HEK293 (cell line): Measurements from ENCODE around the gene MON2.

Experiments
- CTCF ChIA-PET: fragments of 350-600 bp; formaldehyde crosslinking; extraction: SDS; loops from one replicate; lab custom pipeline; 2021; ENCODE audit warnings: antibody characterized with exemption; lab: Yijun Ruan, JAX
- POLR2A ChIA-PET: fragments of 300-600 bp; formaldehyde crosslinking; extraction: SDS; loops from one replicate; lab custom pipeline; 2020; ENCODE audit warnings: antibody characterized with exemption, inconsistent platforms; lab: Yijun Ruan, JAX
- H3K27ac ChIP-seq: fragments of 200-500 bp; sonication (Bioruptor generic); 2 replicates; pipeline ENCODE4 v1.5.1; 2014; ENCODE audit warnings: low read depth, low read length, control low read depth, inconsistent platforms; ENCODE audit errors: extremely low read depth
- H3K36me3 ChIP-seq, 2 experiments: fragments of 200-500 bp in 1 of 2; sonication (Bioruptor generic) in 1 of 2; 1 replicate in 1 of 2; 2 replicates in 1 of 2; pipeline ENCODE4 v1.5.1; 2014 to 2017; ENCODE audit warnings: inconsistent platforms in 2 of 2, low read length in 2 of 2; ENCODE audit not compliant: control insufficient read depth in 2 of 2, insufficient read depth in 1 of 2
- H3K4me1 ChIP-seq: fragments of 200-500 bp; sonication (Bioruptor generic); 2 replicates; pipeline ENCODE4 v1.5.1; 2014; ENCODE audit warnings: mild to moderate bottlenecking, low read length, inconsistent platforms; ENCODE audit not compliant: control insufficient read depth, insufficient read depth
- H3K4me3 ChIP-seq: 2 replicates; pipeline ENCODE4 v1.5.1; 2011; ENCODE audit warnings: low read depth, mild to moderate bottlenecking, control low read depth, low read length, moderate library complexity
- H3K9me3 ChIP-seq: fragments of 200-500 bp; sonication (Bioruptor generic); 2 replicates; pipeline ENCODE4 v1.5.1; 2014; ENCODE audit warnings: low read depth, low read length, inconsistent platforms; ENCODE audit not compliant: control insufficient read depth, insufficient read depth
- AEBP2 ChIP-seq: fragments of 450-650 bp; formaldehyde crosslinking; IDR thresholded peaks from 2 replicates; pipeline ENCODE4 v1.5.1; 2016; ENCODE audit warnings: missing biosample characterization, missing genetic modification characterization, borderline replicate concordance
- BCL11A ChIP-seq: fragments of 450-650 bp; formaldehyde crosslinking; IDR thresholded peaks from 2 replicates; pipeline ENCODE4 v1.5.1; 2016; ENCODE audit warnings: low read depth, missing biosample characterization, missing genetic modification characterization
- EGR2 ChIP-seq: fragments of 450-650 bp; formaldehyde crosslinking; IDR thresholded peaks from 2 replicates; pipeline ENCODE4 v1.5.1; 2016; ENCODE audit warnings: low read depth, missing biosample characterization, missing genetic modification characterization
- GLIS1 ChIP-seq: fragments of 450-650 bp; formaldehyde crosslinking; IDR thresholded peaks from 2 replicates; pipeline ENCODE4 v1.5.1; 2016; ENCODE audit warnings: missing biosample characterization, missing genetic modification characterization
- GLIS2 ChIP-seq: fragments of 450-650 bp; formaldehyde crosslinking; IDR thresholded peaks from 2 replicates; pipeline ENCODE4 v1.5.1; 2016; ENCODE audit warnings: missing biosample characterization, missing genetic modification characterization
- MEIS1 ChIP-seq: sonication (generic); formaldehyde crosslinking; IDR thresholded peaks from 2 replicates; pipeline ENCODE4 v1.8.1; 2022; ENCODE audit warnings: missing genetic modification reagents, mild to moderate bottlenecking, borderline replicate concordance
- MYNN ChIP-seq: fragments of 450-650 bp; formaldehyde crosslinking; IDR thresholded peaks from 2 replicates; pipeline ENCODE4 v1.5.1; 2016; ENCODE audit warnings: missing biosample characterization, missing genetic modification characterization, borderline replicate concordance
- SCRT1 ChIP-seq: fragments of 450-650 bp; formaldehyde crosslinking; IDR thresholded peaks from 2 replicates; pipeline ENCODE4 v1.5.1; 2016; ENCODE audit warnings: missing biosample characterization, missing genetic modification characterization, borderline replicate concordance
- ZBTB48 ChIP-seq: fragments of 450-650 bp; formaldehyde crosslinking; IDR thresholded peaks from 2 replicates; pipeline ENCODE4 v1.5.1; 2016; ENCODE audit warnings: missing biosample characterization, missing genetic modification characterization
- ZFP3 ChIP-seq: fragments of 450-650 bp; formaldehyde crosslinking; IDR thresholded peaks from 2 replicates; pipeline ENCODE4 v1.5.1; 2016; ENCODE audit warnings: low read depth, missing biosample characterization, missing genetic modification characterization
- ZNF140 ChIP-seq: fragments of 450-650 bp; formaldehyde crosslinking; IDR thresholded peaks from 2 replicates; pipeline ENCODE4 v1.5.1; 2016; ENCODE audit warnings: missing biosample characterization, missing genetic modification characterization
- ZNF214 ChIP-seq: fragments of 450-650 bp; formaldehyde crosslinking; IDR thresholded peaks from 2 replicates; pipeline ENCODE4 v1.5.1; 2017; ENCODE audit warnings: missing biosample characterization, mild to moderate bottlenecking, missing genetic modification characterization, borderline replicate concordance
- ZNF221 ChIP-seq: fragments of 450-650 bp; formaldehyde crosslinking; IDR thresholded peaks from 2 replicates; pipeline ENCODE4 v1.5.1; 2017; ENCODE audit warnings: missing biosample characterization, missing genetic modification characterization, borderline replicate concordance
- ZNF311 ChIP-seq: fragments of 450-650 bp; formaldehyde crosslinking; IDR thresholded peaks from 2 replicates; pipeline ENCODE4 v1.5.1; 2017; ENCODE audit warnings: missing biosample characterization, missing genetic modification characterization, borderline replicate concordance
- ZNF488 ChIP-seq: fragments of 450-650 bp; formaldehyde crosslinking; IDR thresholded peaks from 2 replicates; pipeline ENCODE4 v1.5.1; 2016; ENCODE audit warnings: missing biosample characterization, missing genetic modification characterization
- ZNF639 ChIP-seq: fragments of 450-650 bp; formaldehyde crosslinking; IDR thresholded peaks from 2 replicates; pipeline ENCODE4 v1.5.1; 2016; ENCODE audit warnings: missing biosample characterization, missing genetic modification characterization
- ZNF704 ChIP-seq: fragments of 450-650 bp; formaldehyde crosslinking; IDR thresholded peaks from 2 replicates; pipeline ENCODE4 v1.5.1; 2016; ENCODE audit warnings: missing biosample characterization, missing genetic modification characterization

Gene MON2

GRCh38 chr12:62613081-62613480 lies 146.5 kb downstream of the MON2 start (continued):
- TF ChIP-seq BCL11A (tag by site-specific recombination) = no peak
- TF ChIP-seq ZNF639 (tag by site-specific recombination) = no peak
- TF ChIP-seq, all 188 proteins: peak for 0

- Histone ChIP-seq H3K4me3 (no peak overlapping the region), H3K27ac (no peak overlapping the region)
- TF ChIP-seq EGR2 (tag by site-specific recombination) (peak; percentile 27; the same call in 1 of the 2 replicates), ZNF311 (tag by site-specific recombination) (no peak)
- TF ChIP-seq, all 188 proteins: peak for 1
- H3K9me3 ChIP-seq = no peaks in the 10 kb centered on the region
- ChIA-PET POLR2A (interaction anchor here (0.6 kb wide), 1 partner anchor 59 kb away, joined by 3 read pairs; no protein-coding TSS in a partner anchor), CTCF (interaction anchor here (0.7 to 1.1 kb wide), 2 partner anchors 80 to 450 kb away, joined by 3 to 4 read pairs; no protein-coding TSS in a partner anchor)
- no peaks in the 10 kb centered on the region for H3K36me3 ChIP-seq
- H3K4me1 ChIP-seq = no peaks in the 10 kb centered on the region; the same call in 1 of the 2 replicates
Observed at GRCh38 chr12:62618319-62618718, 151.7 kb downstream of the MON2 start.

- POLR2A ChIA-PET = no interaction called here
- Histone ChIP-seq H3K4me1 (no peaks in the 10 kb centered on the region; the same call in 1 of the 2 replicates), H3K9me3 (no peaks in the 10 kb centered on the region), H3K36me3 (no peaks in the 10 kb centered on the region), H3K4me3 (no peak overlapping the region), H3K27ac (no peak overlapping the region)
- TF ChIP-seq GLIS2 (tag by site-specific recombination) (no peak), ZFP3 (tag by site-specific recombination) (no peak), GLIS1 (tag by site-specific recombination) (no peak), ZBTB48 (tag by site-specific recombination) (no peak), MYNN (tag by site-specific recombination) (no peak), MEIS1 (CRISPR knock-in tag) (0 out of 2 replicates have a peak, but pooled peaks have one; percentile 36), SCRT1 (tag by site-specific recombination) (no peak), ZNF214 (no peak)
- CTCF ChIA-PET = interaction anchor here (0.7 to 1.1 kb wide), 2 partner anchors 80 to 450 kb away, joined by 3 to 4 read pairs; no protein-coding TSS in a partner anchor
Observed at GRCh38 chr12:62618930-62619329, 152.3 kb downstream of the MON2 start.

GRCh38 chr12:62621101-62621638 lies 154.5 kb downstream of the MON2 start:
- Histone ChIP-seq H3K9me3 (no peaks in the 10 kb centered on the region), H3K4me3 (no peak overlapping the region), H3K36me3 (no peaks in the 10 kb centered on the region), H3K27ac (no peak overlapping the region), H3K4me1 (no peaks in the 10 kb centered on the region; the same call in 1 of the 2 replicates)
- ChIA-PET POLR2A (no interaction called here), CTCF (interaction anchor here (0.7 to 1.3 kb wide), 2 partner anchors 18 to 457 kb away, joined by 3 read pairs; no protein-coding TSS in a partner anchor)
- no peak for TF ChIP-seq ZNF221 (tag by site-specific recombination)
- TF ChIP-seq ZNF140 = no peak
- no peak for TF ChIP-seq ZNF488 (tag by site-specific recombination)
- no peak for TF ChIP-seq AEBP2 (tag by site-specific recombination)
- no peak for TF ChIP-seq ZNF704
